Measurements from ENCODE around the gene PACS2.

The PACS2 gene

GRCh38 chr14:105426416-105427130 lies 112.0 kb downstream of the PACS2 start:
- DNase-seq (ENCODE audit: low read depth in 2 of 2): no peak
- no peak overlapping the region for H3K4me3 ChIP-seq (replicated peaks in 1 of 2; ENCODE audit: low read depth in 2 of 2, low read length in 2 of 2)
- TF ChIP-seq, protein P1, sequence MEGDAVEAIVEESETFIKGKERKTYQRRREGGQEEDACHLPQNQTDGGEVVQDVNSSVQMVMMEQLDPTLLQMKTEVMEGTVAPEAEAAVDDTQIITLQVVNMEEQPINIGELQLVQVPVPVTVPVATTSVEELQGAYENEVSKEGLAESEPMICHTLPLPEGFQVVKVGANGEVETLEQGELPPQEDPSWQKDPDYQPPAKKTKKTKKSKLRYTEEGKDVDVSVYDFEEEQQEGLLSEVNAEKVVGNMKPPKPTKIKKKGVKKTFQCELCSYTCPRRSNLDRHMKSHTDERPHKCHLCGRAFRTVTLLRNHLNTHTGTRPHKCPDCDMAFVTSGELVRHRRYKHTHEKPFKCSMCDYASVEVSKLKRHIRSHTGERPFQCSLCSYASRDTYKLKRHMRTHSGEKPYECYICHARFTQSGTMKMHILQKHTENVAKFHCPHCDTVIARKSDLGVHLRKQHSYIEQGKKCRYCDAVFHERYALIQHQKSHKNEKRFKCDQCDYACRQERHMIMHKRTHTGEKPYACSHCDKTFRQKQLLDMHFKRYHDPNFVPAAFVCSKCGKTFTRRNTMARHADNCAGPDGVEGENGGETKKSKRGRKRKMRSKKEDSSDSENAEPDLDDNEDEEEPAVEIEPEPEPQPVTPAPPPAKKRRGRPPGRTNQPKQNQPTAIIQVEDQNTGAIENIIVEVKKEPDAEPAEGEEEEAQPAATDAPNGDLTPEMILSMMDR (IDR thresholded peaks at IDR 0.05; ENCODE audit: low read depth, low read length): no peak

DNA sequence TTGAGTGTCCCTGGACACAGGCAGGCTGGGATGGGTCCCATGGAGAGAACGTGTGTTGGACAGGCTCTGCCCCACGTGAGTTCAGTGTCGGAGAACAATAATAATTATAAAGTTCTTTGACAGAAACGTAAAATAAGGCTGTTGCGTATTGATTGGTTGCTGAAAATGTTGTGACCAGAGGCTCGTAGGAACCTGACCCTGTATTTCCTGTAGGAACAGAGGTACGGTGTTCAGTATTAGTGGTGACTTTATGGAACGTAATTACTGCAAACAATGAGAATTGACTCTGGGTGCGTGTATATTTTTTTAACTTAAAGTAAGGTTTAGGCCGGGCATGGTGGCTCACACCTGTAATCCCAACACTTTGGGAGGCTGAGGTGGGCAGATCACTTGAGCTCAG lies 112.9 kb downstream of the PACS2 start:
- no peak overlapping the region for H3K4me3 ChIP-seq (replicated peaks in 1 of 2; ENCODE audit: low read depth in 2 of 2, low read length in 2 of 2)
- TF ChIP-seq, protein P1 (IDR thresholded peaks at IDR 0.05; ENCODE audit: low read depth, low read length): no peak

DNA sequence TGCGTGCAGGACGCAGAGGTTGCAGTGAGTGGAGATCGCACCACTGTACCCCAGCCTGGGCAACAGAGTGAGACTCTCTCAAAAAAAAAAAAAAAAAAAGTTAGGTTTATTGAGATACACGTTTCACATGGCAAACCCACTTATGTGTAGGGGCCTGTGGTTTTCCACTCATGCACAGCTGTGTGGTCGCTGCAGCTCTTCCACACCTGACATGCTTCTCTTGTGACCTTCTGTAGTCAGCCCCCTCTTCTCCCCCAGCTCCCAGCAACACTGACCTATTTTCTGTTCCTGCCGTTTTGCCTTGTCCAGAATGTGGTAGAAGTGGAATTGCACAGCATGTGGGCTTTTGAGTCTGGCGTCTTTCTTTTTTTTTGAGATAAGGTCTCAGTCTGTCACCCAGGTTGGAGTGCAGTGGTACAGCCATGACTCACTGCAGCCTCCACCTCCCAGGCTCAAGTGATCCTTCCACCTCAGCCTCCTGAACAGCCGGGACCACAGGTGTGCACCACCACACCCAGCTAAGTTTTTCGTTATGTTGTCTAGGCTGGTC lies 113.5 kb downstream of the PACS2 start:
- TF ChIP-seq, protein P1 (IDR thresholded peaks at IDR 0.05; ENCODE audit: low read depth, low read length): no peak
- no peak for DNase-seq (ENCODE audit: low read depth in 2 of 2)
- H3K4me3 ChIP-seq (replicated peaks in 1 of 2; ENCODE audit: low read depth in 2 of 2, low read length in 2 of 2): no peak overlapping the region

More for the DNA sequence above, 112.9 kb downstream of the PACS2 start:
- no peak for DNase-seq (ENCODE audit: low read depth in 2 of 2)

DNA sequence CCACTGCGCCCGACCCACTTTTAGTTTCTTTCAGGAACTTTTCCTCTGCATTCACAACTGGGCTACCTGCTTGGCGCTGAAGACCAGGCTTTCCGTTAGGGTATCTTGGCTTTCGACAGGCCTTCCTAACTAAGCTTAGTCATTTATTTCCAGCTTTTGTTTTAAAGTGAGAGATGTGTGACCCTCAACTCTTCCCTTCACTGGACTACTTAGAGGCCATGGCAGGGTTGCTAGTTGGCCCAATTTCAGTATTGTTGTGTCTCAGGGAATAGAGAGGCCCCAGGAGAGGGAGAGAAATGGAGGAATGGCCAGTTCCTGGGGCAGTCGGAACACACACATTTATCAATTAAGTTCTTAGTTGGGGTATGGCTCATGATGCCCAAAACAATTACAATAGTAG lies 115.5 kb downstream of the PACS2 start:
- TF ChIP-seq, protein P1 (IDR thresholded peaks at IDR 0.05; ENCODE audit: low read depth, low read length): no peak
- no peak overlapping the region for H3K4me3 ChIP-seq (replicated peaks in 1 of 2; ENCODE audit: low read depth in 2 of 2, low read length in 2 of 2)
- DNase-seq (ENCODE audit: low read depth in 2 of 2): peak; percentile 60 to 69

- H3K4me3 ChIP-seq (replicated peaks in 1 of 2; ENCODE audit: low read depth in 2 of 2, low read length in 2 of 2): no peak overlapping the region
- TF ChIP-seq, protein P1 (IDR thresholded peaks at IDR 0.05; ENCODE audit: low read depth, low read length): no peak
- peak; percentile 81 to 88 for DNase-seq (ENCODE audit: low read depth in 2 of 2)
Measured at GRCh38 chr14:105430565-105430964, 116.0 kb downstream of the PACS2 start.

- no peak overlapping the region for H3K4me3 ChIP-seq (replicated peaks in 1 of 2; ENCODE audit: low read depth in 2 of 2, low read length in 2 of 2)
- TF ChIP-seq, protein P1 (IDR thresholded peaks at IDR 0.05; ENCODE audit: low read depth, low read length): no peak
- DNase-seq (ENCODE audit: low read depth in 2 of 2): no peak
Measured at GRCh38 chr14:105431256-105431655, 116.7 kb downstream of the PACS2 start.
